Naive thymus-derived CD8-positive, alpha-beta T cell (primary cell): Measurements from ENCODE around the gene CDC42BPA. TPM values are rescaled to one million over a fixed set of nuclear protein-coding genes. Genes with fewer than 3 reads are reported as not detected.
"Not testable (repeated sequence)": the region's sequence is repeated elsewhere in the genome, so short reads cannot be mapped to it uniquely, and the experiment has no call there.

ENCODE experiments used
- ATAC-seq, 2 donors: fragments of 150-1000 bp; cut with Tn5 transposase in 1 of 2; sonication (Bioruptor Pico), chemical (Tn5 transposase) in 1 of 2; 1 replicate in 1 of 2; 2 replicates in 1 of 2; pipeline ENCODE4 v1.10.0; 2021; ENCODE audit warnings: mild to moderate bottlenecking in 2 of 2, moderate library complexity in 2 of 2
- POLR2A ChIA-PET: fragments of 350-600 bp; sonication (Branson Sonifier 250); formaldehyde crosslinking; loops from one replicate; lab custom pipeline; 2021; ENCODE audit warnings: antibody characterized with exemption; lab: Charles Lee
- DNase-seq, 10 donors: peaks; one replicate each; pipeline versions ENCODE4 v3.0.0 to v3.0.0-alpha.2; 2020 to 2022
- H3K27ac Mint-ChIP-seq, 10 donors: one replicate each; pipeline ENCODE4 v1.8.0; 2020 to 2022; ENCODE audit warnings: mild to moderate bottlenecking in 10 of 10, mixed read lengths in 10 of 10, moderate library complexity in 4 of 10, inconsistent platforms in 1 of 10
- H3K27me3 Mint-ChIP-seq, 5 donors: one replicate each; pipeline ENCODE4 v1.8.0; 2021 to 2022; ENCODE audit warnings: mixed read lengths in 5 of 5
- H3K36me3 Mint-ChIP-seq, 3 donors: one replicate each; pipeline ENCODE4 v1.8.0; 2020 to 2022; ENCODE audit warnings: mixed read lengths in 3 of 3, mild to moderate bottlenecking in 2 of 3, inconsistent platforms in 1 of 3
- H3K4me1 Mint-ChIP-seq, 4 donors: one replicate each; pipeline ENCODE4 v1.8.0; 2021 to 2022; ENCODE audit warnings: mixed read lengths in 4 of 4
- H3K4me3 Mint-ChIP-seq, 10 donors: one replicate each; pipeline ENCODE4 v1.8.0; 2020 to 2022; ENCODE audit warnings: mild to moderate bottlenecking in 10 of 10, mixed read lengths in 10 of 10, moderate library complexity in 6 of 10, inconsistent platforms in 1 of 10
- H3K9me3 Mint-ChIP-seq, 9 donors: one replicate each; pipeline ENCODE4 v1.8.0; 2020 to 2022; ENCODE audit warnings: mixed read lengths in 9 of 9, mild to moderate bottlenecking in 3 of 9, inconsistent platforms in 1 of 9, moderate library complexity in 1 of 9
- polyA plus RNA-seq, 3 donors: library from polyadenylated mRNA; unstranded; fragments of 300-500 nt; fragmentation: Illumina TruSeq; gene quantifications; one replicate each; pipeline ENCODE4 v1.2.3, GENCODE V29; 2021
- total RNA-seq, 8 experiments: library from RNA in 2 of 8; stranded (reverse) in 2 of 8; gene quantifications; one replicate each; pipeline ENCODE4 v1.2.3 and lab custom pipeline; 2021 to 2026

CDC42BPA gene
- total and polyA plus RNA-seq, 5 experiments from 2014 or later = 0.01 to 1.5 (median 0.18) TPM

DNA sequence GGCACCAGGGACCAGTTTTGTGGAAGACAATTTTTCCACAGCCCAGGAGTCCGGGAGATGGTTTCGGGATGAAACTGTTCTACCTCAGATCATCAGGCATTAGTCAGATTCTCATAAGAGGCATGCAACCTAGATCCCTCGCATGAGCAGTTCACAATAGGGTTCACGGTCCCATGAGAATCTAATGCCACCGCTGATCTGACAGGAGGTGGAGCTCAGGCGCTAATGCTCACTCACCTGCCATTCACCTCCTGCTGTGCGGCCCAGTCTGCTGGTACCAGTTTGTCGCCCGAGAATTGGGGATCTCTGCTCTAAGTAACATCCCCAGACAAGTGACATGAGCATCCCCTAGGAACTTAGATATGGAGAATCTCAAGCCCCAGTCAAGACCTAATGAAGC is 197.5 kb downstream of the CDC42BPA start:
- ATAC-seq (no peak), DNase-seq (no peak)
- Mint-ChIP-seq H3K9me3 (no peaks in the 10 kb centered on the region), H3K27me3 (peaks cover 0 to 5% (median 0%) of the 10 kb centered on the region in 5 donors), H3K27ac (no peak overlapping the region), H3K4me1 (no peaks in the 10 kb centered on the region), H3K4me3 (no peak overlapping the region), H3K36me3 (no peaks in the 10 kb centered on the region)
- POLR2A ChIA-PET = no interaction called here

DNA sequence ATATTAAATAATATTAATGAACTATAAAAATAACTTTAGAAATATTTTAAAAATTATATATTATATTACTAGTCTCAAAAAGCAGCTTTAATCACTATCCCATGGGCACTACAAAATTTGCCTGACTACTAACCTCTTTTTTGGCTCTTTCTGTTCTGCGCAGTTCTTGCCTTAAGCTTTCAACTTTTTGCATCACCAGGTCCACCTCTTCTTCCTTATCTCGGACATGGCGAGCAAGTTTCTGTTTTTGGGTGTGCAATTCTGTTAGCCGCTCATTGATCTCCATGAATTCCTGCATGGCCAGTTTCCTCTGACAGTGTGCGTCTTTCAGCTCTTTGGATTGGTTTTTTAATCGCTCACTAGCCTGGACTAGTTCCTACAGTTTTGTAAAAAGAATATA is 205.8 kb downstream of the CDC42BPA start:
- POLR2A ChIA-PET = no interaction called here
- no peak overlapping the region for H3K4me3 Mint-ChIP-seq
- no peaks in the 10 kb centered on the region for H3K4me1 Mint-ChIP-seq
- H3K36me3 Mint-ChIP-seq = no peaks in the 10 kb centered on the region
- peaks cover 17 to 42% (median 22%) of the 10 kb centered on the region in 5 donors for H3K27me3 Mint-ChIP-seq
- no peak overlapping the region for H3K27ac Mint-ChIP-seq
- ATAC-seq (no peak), DNase-seq (no peak)
- H3K9me3 Mint-ChIP-seq = no peaks in the 10 kb centered on the region

DNA sequence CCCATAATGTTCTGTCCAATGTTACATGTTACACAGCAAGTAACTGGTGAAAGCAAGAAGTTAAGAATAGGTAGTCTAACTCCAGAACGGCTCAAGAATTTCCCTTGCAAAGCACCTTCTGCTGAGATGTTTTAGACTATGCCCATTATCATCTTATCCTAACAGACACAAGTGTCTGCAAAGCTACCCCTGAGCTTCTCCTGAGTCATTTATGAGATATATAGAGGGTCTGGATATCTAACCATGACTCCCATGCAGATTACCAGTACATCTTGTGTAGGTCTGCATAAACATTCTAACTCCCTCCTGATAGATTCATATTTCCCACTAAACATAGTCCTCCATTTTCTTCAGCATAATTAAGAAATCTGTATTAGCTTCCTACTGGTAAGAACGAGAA is 206.5 kb downstream of the CDC42BPA start:
- H3K4me3 Mint-ChIP-seq = no peak overlapping the region
- H3K9me3 Mint-ChIP-seq = no peaks in the 10 kb centered on the region
- no peak for ATAC-seq
- H3K27ac Mint-ChIP-seq = no peak overlapping the region
- no peaks in the 10 kb centered on the region for H3K36me3 Mint-ChIP-seq
- peaks cover 19 to 42% (median 22%) of the 10 kb centered on the region in 5 donors for H3K27me3 Mint-ChIP-seq
- POLR2A ChIA-PET = no interaction called here
- no peaks in the 10 kb centered on the region for H3K4me1 Mint-ChIP-seq
- no peak for DNase-seq

DNA sequence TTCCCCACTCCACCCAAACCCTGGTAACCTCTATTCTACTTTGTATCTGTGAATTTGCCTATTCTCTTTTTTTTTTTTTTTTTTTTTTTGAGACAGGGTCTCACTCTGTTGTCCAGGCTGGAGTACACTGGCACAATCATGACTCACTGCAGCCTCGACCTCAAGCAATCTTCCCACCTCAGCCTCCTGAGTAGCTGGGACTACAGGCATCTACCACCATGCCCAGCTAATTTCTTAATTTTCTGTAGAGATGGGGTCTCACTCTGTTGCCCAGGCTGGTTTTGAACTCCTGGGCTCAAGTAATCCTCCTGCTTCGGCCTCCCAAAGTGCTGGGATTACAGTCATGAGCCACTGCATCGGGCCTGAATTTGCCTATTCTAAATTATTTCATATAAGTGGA is 213.0 kb downstream of the CDC42BPA start:
- H3K9me3 Mint-ChIP-seq, ATAC-seq, H3K4me1 Mint-ChIP-seq, POLR2A ChIA-PET, DNase-seq, H3K27ac Mint-ChIP-seq, H3K4me3 Mint-ChIP-seq, H3K36me3 Mint-ChIP-seq: not testable (repeated sequence)
- H3K27me3 Mint-ChIP-seq = peaks cover 0 to 12% (median 7%) of the 10 kb centered on the region in 5 donors

DNA sequence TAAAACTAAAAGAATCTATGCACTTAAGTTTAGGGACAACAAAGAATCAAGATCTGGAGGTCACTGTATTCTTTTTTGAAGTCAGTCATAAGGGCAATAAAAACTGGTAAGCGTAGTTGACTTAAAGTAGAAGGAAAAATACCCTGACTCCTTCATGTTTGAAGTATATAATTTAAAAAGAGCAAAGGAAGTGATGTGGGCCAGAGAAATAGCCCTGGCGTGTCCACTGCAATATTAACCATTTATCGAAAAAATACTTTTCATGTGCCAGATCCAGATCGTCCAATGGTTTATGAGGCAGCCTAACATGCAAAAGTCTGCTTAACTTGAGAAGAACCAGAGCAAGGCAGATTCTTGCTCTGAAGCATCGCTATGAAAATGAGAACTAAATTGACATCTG is 216.2 kb downstream of the CDC42BPA start:
- Mint-ChIP-seq H3K4me1 (no peaks in the 10 kb centered on the region), H3K36me3 (no peaks in the 10 kb centered on the region), H3K4me3 (no peak overlapping the region), H3K27ac (no peak overlapping the region), H3K9me3 (no peaks in the 10 kb centered on the region), H3K27me3 (peaks cover 0 to 5% (median 2%) of the 10 kb centered on the region in 5 donors)
- POLR2A ChIA-PET = no interaction called here
- no peak for ATAC-seq
- DNase-seq = no peak

DNA sequence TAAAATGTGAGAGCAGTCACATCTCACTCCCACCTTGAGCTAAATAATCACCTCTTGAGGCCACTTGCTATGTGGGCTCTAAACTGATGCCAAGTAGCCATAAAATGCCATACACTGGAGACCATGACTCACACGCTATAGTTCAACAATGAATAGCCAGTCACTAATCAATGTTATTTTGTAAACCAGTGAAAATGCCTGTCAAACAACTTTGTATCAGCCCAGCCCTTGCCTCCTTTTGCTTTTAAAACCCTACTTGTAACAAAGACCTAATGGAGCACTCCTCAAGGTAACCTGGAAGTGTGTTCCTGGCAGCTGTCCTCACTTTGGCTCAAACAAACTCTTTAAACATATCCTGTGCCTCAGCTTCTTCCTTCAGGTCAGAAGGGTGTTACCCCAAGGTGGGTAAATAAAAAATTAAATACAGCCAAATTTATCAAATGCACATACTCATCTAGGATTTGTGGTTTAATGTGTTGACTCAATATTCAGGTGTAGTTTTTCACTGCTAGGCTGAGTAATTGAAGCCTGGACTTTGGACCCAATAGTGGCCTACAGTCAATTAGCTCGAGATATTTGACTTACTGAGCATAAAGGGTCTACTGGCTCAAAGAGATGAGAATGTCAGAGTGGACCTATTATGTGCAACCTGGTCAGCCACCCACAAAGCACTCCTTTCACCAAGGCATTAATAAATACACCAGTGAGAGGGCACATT is 223.9 kb downstream of the CDC42BPA start:
- DNase-seq (no peak), ATAC-seq (no peak)
- Mint-ChIP-seq H3K9me3 (no peaks in the 10 kb centered on the region), H3K4me3 (no peak overlapping the region), H3K4me1 (no peaks in the 10 kb centered on the region), H3K27ac (no peak overlapping the region), H3K27me3 (no peaks in the 10 kb centered on the region), H3K36me3 (no peaks in the 10 kb centered on the region)
- POLR2A ChIA-PET = no interaction called here

DNA sequence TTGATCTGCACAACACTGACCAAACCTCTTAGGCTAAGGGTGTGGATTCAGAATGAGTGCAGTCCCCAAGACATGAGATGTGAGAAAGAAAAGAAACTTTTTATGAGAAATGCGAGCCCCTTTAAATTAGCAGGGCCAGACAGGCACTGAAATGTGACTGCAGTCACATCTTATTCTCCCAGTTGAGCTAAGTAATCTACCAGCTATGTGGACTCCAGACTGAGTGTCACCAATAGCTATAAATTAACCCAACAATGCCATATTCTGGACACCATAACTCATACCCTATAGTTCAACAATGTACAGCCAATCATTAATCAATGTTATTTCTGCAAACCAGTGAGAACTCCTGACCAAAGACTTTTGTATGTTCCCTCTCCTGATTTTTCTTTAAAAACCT is 225.0 kb downstream of the CDC42BPA start:
- Mint-ChIP-seq H3K4me3 (no peak overlapping the region), H3K27me3 (peaks cover 0 to 2% (median 0%) of the 10 kb centered on the region in 5 donors), H3K4me1 (no peaks in the 10 kb centered on the region), H3K27ac (no peak overlapping the region), H3K9me3 (no peaks in the 10 kb centered on the region), H3K36me3 (peaks cover 0 to 2% (median 0%) of the 10 kb centered on the region in 3 donors)
- ATAC-seq (no peak), DNase-seq (no peak)
- POLR2A ChIA-PET = no interaction called here

DNA sequence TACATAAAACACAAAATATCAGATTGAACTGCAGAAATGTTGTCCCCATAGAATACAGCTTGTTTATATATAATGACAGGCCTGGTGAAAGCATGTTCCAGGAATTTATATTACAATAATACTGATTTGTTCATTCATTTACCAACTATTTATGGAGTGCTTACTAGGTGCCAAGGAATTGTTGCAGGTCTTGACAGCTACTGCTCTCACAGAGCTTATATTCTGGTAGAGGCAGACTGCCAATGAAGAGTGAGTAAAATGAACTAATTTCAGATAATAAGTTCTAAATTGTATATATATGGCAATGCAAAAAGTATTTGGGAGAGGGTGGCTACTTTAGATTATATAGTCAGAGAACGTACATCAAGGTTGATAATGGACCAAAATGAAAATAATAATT is 226.2 kb downstream of the CDC42BPA start:
- POLR2A ChIA-PET = no interaction called here
- no peak overlapping the region for H3K27ac Mint-ChIP-seq
- ATAC-seq = no peak
- DNase-seq = no peak
- H3K36me3 Mint-ChIP-seq = peaks cover 0 to 2% (median 2%) of the 10 kb centered on the region in 3 donors
- H3K4me3 Mint-ChIP-seq = no peak overlapping the region
- H3K27me3 Mint-ChIP-seq = peaks cover 0 to 6% (median 0%) of the 10 kb centered on the region in 5 donors
- H3K9me3 Mint-ChIP-seq = peaks cover 0 to under 1% (median 0%) of the 10 kb centered on the region in 9 donors
- H3K4me1 Mint-ChIP-seq = no peaks in the 10 kb centered on the region

DNA sequence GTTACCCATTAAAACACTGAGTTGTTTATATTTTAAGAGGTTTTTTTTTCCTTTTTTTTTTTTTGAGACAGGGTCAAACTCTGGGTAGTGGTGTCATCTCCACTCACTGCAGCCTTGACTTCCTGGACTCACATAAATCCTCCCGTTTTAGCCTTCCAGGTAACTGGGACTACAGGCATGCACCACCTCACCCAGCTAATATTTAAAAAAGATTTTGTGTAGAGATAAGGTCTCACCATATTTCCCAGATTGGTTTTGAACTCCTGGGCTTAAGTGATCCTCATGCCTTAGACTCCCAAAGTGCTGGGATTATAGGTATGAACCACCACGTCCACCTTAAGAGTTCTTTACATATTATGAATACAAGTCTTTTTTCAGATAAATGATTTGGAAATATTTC is 231.7 kb downstream of the CDC42BPA start:
- peaks cover 11 to 25% (median 14%) of the 10 kb centered on the region in 9 donors for H3K9me3 Mint-ChIP-seq
- peak overlapping the region in 1 of 10 donors; percentile 24 for H3K27ac Mint-ChIP-seq
- ATAC-seq (no peak), DNase-seq (no peak)
- H3K36me3 Mint-ChIP-seq = peaks cover 0 to 19% (median 18%) of the 10 kb centered on the region in 3 donors
- H3K4me1 Mint-ChIP-seq = no peaks in the 10 kb centered on the region
- H3K4me3 Mint-ChIP-seq = no peak overlapping the region
- POLR2A ChIA-PET = no interaction called here
- H3K27me3 Mint-ChIP-seq = peaks cover 0 to 21% (median 8%) of the 10 kb centered on the region in 5 donors

DNA sequence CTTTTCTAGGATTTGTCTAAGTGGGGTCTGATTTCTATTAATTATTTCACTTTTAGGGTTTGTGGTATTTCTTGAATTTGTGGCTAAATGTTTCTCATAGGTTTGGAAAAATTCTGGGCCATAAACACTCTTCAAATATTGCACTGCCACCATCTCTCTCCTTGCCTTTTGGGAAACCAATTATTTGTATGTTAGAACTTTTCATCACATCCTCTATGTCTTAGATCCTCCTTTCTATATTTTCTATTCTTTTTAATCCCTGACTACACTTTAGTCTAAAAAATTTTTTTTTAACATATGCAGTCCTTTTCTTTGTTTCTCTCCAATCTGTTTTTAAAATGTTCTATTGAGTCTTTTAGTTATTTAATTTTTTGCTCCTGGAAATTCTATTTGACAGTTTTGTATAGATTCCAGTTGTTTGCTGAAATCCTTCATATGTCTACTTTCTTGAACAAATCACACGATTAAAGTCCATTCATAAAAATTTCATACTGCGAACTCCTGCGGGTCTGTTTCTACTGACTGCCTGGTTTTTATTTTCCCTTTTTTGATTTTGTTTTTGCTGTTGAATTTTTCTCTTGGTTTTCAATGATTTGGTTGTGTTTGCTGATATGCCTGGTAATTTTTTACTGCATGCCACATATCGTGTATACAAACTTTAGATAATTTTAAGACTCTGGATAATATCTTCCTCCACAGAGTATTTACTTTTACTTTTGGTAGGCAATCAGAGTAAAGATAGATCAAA is 235.1 kb downstream of the CDC42BPA start:
- ATAC-seq (no peak), DNase-seq (no peak)
- Mint-ChIP-seq H3K27me3 (peaks cover 3 to 24% (median 8%) of the 10 kb centered on the region in 5 donors), H3K9me3 (peaks cover 11 to 25% (median 14%) of the 10 kb centered on the region in 9 donors), H3K4me3 (no peak overlapping the region), H3K27ac (no peak overlapping the region), H3K4me1 (no peaks in the 10 kb centered on the region), H3K36me3 (peaks cover 0 to 19% (median 16%) of the 10 kb centered on the region in 3 donors)
- POLR2A ChIA-PET = no interaction called here

DNA sequence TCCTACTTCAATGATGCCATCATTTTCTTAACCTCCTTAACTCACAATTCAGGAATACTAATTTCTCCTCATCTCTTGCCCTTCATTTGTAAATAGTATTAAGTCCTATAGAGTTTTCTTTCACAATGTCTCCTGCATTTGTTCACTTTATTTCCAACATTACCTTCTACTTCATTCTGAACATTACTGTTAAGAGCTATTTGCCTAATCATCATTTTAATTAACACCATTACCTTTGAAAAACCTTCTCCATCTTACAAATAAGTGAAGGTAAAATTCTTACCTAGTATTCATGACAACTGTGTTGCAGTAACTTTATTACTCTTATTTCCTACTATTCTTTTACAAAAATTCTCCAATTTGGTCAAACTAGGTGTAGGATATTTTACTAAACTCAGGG is 240.5 kb downstream of the CDC42BPA start:
- POLR2A ChIA-PET = no interaction called here
- ATAC-seq (no peak), DNase-seq (no peak)
- Mint-ChIP-seq H3K36me3 (peaks cover 0 to 2% (median 2%) of the 10 kb centered on the region in 3 donors), H3K4me1 (no peaks in the 10 kb centered on the region), H3K27me3 (peaks cover 2 to 24% (median 13%) of the 10 kb centered on the region in 5 donors), H3K4me3 (no peak overlapping the region), H3K9me3 (peaks cover under 1 to 2% (median 2%) of the 10 kb centered on the region in 9 donors), H3K27ac (no peak overlapping the region)

DNA sequence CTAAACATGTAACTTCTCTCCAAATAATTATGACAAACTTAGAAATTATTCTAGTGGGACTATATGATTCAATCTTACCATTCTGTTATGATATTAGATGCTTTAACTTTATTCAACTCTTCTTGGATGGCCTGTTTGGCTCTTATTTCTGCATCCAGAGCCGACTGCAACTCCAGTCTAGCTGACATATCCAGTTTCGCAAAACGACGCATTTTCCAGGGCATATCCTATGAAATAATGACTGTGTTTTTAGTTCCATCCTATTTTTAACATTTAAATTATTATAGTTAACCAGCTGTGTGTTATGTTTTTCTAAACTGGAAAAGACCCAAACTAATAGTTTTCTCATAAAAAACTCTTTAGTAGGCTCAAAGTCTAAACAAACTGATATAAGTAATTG is 244.5 kb downstream of the CDC42BPA start:
- DNase-seq (no peak), ATAC-seq (no peak)
- Mint-ChIP-seq H3K27me3 (peaks cover 0 to 22% (median 7%) of the 10 kb centered on the region in 5 donors), H3K4me1 (no peaks in the 10 kb centered on the region), H3K36me3 (no peaks in the 10 kb centered on the region), H3K9me3 (no peaks in the 10 kb centered on the region), H3K27ac (no peak overlapping the region), H3K4me3 (no peak overlapping the region)
- POLR2A ChIA-PET = no interaction called here

DNA sequence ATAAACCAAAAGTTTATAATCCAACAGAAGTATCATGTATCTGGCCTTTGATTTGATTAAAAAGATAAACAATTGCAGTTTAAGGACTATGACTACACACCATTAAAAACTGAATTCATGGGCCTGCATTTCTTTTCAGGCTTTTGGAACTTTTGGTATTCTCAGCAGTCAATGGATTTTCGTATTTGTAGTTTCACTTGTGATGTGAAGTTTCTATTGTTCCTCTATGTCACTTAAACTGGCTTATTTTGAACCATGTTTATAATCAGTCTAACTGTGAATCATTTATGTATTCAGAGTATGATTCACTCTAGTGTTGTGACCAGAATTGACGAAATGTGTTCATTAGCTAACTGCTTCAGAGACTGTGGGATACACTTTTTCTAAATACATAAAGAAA is 245.3 kb downstream of the CDC42BPA start:
- H3K9me3 Mint-ChIP-seq = no peaks in the 10 kb centered on the region
- peaks cover 1 to 17% (median 5%) of the 10 kb centered on the region in 5 donors for H3K27me3 Mint-ChIP-seq
- POLR2A ChIA-PET = no interaction called here
- ATAC-seq (no peak), DNase-seq (no peak)
- no peaks in the 10 kb centered on the region for H3K4me1 Mint-ChIP-seq
- no peak overlapping the region for H3K4me3 Mint-ChIP-seq
- H3K36me3 Mint-ChIP-seq = no peaks in the 10 kb centered on the region
- no peak overlapping the region for H3K27ac Mint-ChIP-seq
